Measurements from ENCODE around the gene P2RX4. TPM values are rescaled to one million over a fixed set of nuclear protein-coding genes. Genes with fewer than 3 reads are reported as not detected.

Gene P2RX4
- total RNA-seq, 1 donor, result 9.1 TPM

DNA sequence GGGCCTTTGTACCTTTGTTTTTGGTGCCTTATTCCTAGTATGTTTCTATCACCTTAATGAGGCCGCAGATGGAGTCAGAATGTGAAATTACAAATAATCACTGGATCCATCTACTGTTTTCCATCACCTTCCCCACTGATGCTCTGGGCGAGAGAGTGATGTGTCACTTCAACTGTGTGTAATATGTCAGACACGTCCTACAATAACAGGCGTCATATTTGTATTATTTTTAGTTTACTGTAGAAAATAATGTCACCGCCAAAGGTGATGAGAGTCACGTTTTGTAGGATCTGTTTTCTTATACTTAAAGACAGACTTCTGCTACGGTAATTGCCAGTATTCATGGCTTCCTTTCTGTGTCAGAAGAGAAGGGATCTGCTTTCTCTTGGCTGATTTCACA lies 22.4 kb upstream of the P2RX4 start:
- DNase-seq (ENCODE audit: low read depth), result no peak
- no peak overlapping the region for H3K4me3 ChIP-seq (ENCODE audit: low read depth, low read length)
- TF ChIP-seq, protein P1, sequence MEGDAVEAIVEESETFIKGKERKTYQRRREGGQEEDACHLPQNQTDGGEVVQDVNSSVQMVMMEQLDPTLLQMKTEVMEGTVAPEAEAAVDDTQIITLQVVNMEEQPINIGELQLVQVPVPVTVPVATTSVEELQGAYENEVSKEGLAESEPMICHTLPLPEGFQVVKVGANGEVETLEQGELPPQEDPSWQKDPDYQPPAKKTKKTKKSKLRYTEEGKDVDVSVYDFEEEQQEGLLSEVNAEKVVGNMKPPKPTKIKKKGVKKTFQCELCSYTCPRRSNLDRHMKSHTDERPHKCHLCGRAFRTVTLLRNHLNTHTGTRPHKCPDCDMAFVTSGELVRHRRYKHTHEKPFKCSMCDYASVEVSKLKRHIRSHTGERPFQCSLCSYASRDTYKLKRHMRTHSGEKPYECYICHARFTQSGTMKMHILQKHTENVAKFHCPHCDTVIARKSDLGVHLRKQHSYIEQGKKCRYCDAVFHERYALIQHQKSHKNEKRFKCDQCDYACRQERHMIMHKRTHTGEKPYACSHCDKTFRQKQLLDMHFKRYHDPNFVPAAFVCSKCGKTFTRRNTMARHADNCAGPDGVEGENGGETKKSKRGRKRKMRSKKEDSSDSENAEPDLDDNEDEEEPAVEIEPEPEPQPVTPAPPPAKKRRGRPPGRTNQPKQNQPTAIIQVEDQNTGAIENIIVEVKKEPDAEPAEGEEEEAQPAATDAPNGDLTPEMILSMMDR (IDR thresholded peaks at IDR 0.05; ENCODE audit: insufficient read depth, low read length), result no peak

DNA sequence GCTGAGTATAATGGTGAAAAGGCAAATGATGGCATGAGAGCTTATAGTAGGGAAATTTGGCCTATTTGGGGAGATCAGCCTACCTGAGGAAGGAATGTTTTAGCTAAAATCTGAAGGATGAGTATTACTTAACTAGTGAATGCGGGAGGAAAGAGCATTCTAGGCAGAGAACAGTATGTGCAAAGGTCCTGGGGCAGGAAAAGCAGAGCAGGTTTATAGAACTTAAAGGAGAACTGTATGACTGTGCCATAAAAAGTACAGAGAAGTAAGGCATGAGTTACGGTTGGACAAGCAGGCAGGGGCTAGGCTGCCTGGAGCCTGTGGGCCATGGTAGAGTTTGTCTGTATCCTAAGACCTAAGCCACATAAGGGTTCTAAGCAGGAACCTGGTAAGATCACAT lies 21.7 kb upstream of the P2RX4 start:
- TF ChIP-seq, protein P1 (IDR thresholded peaks at IDR 0.05; ENCODE audit: insufficient read depth, low read length), result no peak
- DNase-seq (ENCODE audit: low read depth), result no peak
- H3K4me3 ChIP-seq (ENCODE audit: low read depth, low read length), result no peak overlapping the region

DNA sequence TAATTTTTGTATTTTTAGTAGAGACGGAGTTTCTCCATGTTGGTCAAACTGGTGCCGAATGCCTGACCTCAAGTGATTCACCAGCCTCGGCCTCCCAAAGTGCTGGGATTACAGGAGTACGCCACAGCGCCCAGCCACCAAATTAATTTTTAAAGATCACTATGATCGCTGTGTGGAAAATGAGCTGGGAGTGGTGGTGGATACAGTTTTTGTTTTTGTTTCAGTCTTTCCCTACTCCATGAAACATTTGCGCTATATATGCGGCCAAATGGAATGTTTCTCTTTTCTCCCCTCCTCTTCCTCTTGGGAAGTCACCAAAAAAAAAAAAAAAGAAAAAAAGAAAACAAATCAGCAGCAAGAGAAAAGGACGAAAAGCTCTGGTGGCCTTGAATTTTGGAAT lies 20.8 kb upstream of the P2RX4 start:
- no peak overlapping the region for H3K4me3 ChIP-seq (ENCODE audit: low read depth, low read length)
- TF ChIP-seq, protein P1 (IDR thresholded peaks at IDR 0.05; ENCODE audit: insufficient read depth, low read length), result no peak
- DNase-seq (ENCODE audit: low read depth), result no peak

DNA sequence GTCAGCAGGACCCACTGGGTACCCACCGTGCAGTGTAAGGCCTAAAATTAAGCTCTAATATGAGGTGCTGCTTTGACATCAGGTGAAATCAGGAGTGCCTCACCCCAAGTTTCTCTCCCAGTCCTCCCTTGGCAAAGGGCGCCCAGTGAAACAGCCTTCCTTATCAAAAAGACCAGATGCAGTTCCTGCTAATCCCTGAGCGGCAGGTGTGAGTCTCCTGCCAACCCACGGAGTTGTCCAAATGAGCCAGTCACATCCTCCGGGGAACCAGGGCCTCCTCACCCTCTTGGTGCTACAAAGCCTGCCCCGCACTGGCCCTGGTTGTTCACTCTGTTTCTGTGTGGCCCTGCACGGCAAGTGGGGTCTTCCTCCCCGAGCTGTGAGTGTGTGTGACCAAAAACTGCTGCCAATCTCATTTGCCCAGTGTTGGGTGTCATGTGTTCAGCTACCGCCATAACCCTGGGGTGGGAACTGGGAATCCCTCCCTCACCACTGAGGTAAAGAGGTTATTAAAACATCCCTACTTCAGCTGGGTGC lies 20.2 kb upstream of the P2RX4 start:
- H3K4me3 ChIP-seq (ENCODE audit: low read depth, low read length), result no peak overlapping the region
- TF ChIP-seq, protein P1 (IDR thresholded peaks at IDR 0.05; ENCODE audit: insufficient read depth, low read length), result no peak

DNA sequence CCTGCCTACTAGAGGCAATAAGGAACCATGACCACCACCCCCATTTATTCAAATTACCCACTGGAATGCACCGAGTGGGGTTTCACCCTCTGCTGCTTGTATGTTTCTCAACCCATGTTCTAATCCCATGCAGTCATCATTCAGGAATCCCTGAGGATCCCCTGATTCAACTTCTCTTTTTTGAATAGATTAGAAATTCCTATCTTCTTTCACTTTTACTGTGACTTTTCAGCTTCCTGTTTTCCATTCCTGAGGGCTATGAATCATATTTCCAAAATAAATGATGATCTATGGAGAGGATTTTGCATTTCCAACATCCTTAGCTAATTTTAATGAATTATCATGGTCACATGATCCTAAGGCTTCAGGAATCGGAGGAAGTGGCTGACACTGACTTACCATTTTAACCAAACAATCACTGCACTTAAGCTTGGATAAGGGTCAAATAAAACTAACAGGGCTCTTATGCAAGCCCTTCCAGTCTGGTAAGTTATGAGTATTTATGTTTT lies 19.4 kb upstream of the P2RX4 start:
- DNase-seq (ENCODE audit: low read depth), result peak; percentile 92
- TF ChIP-seq, protein P1 (IDR thresholded peaks at IDR 0.05; ENCODE audit: insufficient read depth, low read length), result no peak
- H3K4me3 ChIP-seq (ENCODE audit: low read depth, low read length), result no peak overlapping the region

More for the DNA sequence above, 20.2 kb upstream of the P2RX4 start:
- DNase-seq (ENCODE audit: low read depth), result no peak

DNA sequence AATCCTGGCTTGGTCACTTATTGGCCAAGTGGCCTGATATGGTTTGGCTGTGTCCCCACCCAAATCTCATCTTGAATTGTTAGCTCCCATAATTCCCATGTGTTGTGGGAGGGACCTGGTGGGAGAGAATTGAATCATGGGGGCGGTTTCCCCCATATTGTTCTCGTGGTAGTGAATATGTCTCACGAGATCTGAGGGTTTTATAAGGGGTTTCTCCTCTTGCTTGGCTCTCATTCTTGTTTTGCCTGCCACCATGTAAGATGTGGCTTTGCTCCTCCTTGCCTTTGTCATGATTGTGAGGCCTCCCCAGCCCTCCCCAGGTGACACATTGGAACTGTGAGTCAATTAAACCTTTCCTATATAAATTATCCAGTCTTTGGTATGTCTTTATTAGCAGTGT lies 18.8 kb upstream of the P2RX4 start:
- TF ChIP-seq, protein P1 (IDR thresholded peaks at IDR 0.05; ENCODE audit: insufficient read depth, low read length), result no peak
- H3K4me3 ChIP-seq (ENCODE audit: low read depth, low read length), result no peak overlapping the region
- no peak for DNase-seq (ENCODE audit: low read depth)

DNA sequence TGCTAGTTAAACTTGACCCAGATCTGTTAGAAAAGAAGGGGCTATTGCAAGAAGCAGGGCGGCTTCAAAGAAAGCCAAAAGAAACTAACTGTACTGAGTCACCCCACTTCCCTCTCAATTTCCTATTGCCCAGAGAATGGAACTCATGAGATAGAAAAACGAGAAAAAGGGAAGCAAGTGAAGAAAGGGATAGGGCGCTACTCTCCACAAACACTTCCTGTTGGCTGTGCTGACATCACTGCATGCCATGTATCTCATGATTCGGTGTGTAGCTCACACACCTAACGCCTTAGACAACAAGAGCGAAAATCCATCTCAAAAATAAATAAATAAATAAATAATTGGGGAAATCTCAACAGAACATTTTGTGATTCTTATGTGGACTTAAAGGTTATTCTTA lies 13.0 kb upstream of the P2RX4 start:
- H3K4me3 ChIP-seq (ENCODE audit: low read depth, low read length), result no peak overlapping the region
- DNase-seq (ENCODE audit: low read depth), result no peak
- TF ChIP-seq, protein P1 (IDR thresholded peaks at IDR 0.05; ENCODE audit: insufficient read depth, low read length), result no peak
